Activated naive CD4-positive, alpha-beta T cell treated with anti-CD3 and anti-CD28 coated beads, Interleukin-2, amount 10 ng/mL, durations not matched to agents 5 hours and 36 hours (primary cell): ENCODE data around the gene PLXNA3. TPM values are rescaled to one million over a fixed set of nuclear protein-coding genes. Genes with fewer than 3 reads are reported as not detected.

Source experiments
- microRNA-seq: library from miRNA; unstranded; fragments of <30 nt; microRNA quantifications from one replicate; pipeline ENCODE4 v1.2.0, GENCODE V29; 2022; ENCODE audit warnings: borderline microRNAs expressed, borderline replicate concordance
- total RNA-seq, 2 experiments: library from RNA; stranded (reverse); gene quantifications; one replicate each; pipeline ENCODE4 v1.2.3, GENCODE V29; 2021

Gene PLXNA3
- 10 to 100 TPM; 41.2 to 47.6 TPM for total RNA-seq

GRCh38 chrX:154458116-154458953 lies at the start of gene PLXNA3:
TSS of gene PLXNA3 (plus strand) at chrX:154458281. CDS start at chrX:154460184, 1,903 bp downstream.

GRCh38 chrX:154409222-154409871 lies 48.7 kb upstream of the PLXNA3 start, which contains the start of gene DNASE1L1:
TSS of gene DNASE1L1 (minus strand) at chrX:154409254. CDS start at chrX:154405568, 3,686 bp downstream.

GRCh38 chrX:154428176-154429171 lies 29.6 kb upstream of the PLXNA3 start, which contains the start of gene ATP6AP1:
TSS of gene ATP6AP1 (plus strand) at chrX:154428677. CDS start at chrX:154428693, 16 bp downstream.

GRCh38 chrX:154436983-154437752 lies 20.9 kb upstream of the PLXNA3 start, which contains the start of gene GDI1:
TSS of gene GDI1 (plus strand) at chrX:154437154. CDS start at chrX:154437255, 101 bp downstream.

GRCh38 chrX:154443992-154444754 lies 13.9 kb upstream of the PLXNA3 start, which contains the start of gene FAM50A:
TSS of gene FAM50A (plus strand) at chrX:154444141. CDS start at chrX:154444236, 95 bp downstream.

GRCh38 chrX:154478728-154479622 lies 20.9 kb downstream of the PLXNA3 start, which contains the start of gene LAGE3:
TSS of gene LAGE3 (minus strand) at chrX:154479281. CDS start at chrX:154478915, 366 bp downstream.

GRCh38 chrX:154486396-154487207 lies 28.5 kb downstream of the PLXNA3 start, which contains the start of gene UBL4A:
TSS of gene UBL4A (minus strand) at chrX:154486615. CDS start at chrX:154486584, 31 bp downstream.

GRCh38 chrX:154490414-154491083 lies 32.5 kb downstream of the PLXNA3 start, which contains the start of gene SLC10A3:
TSS of gene SLC10A3 (minus strand) at chrX:154490629. CDS start at chrX:154488940, 1,689 bp downstream.

GRCh38 chrX:154515966-154516655 lies 58.0 kb downstream of the PLXNA3 start, which contains the start of gene FAM3A:
TSS of gene FAM3A (minus strand) at chrX:154516232. CDS start at chrX:154515772, 460 bp downstream.

Small RNAs within 50 kb of the gene (microRNA-seq; reads per million reads assigned to microRNA genes)
- gene MIR6858 = 0.83 reads per million

Other genes starting within 250 kb of the PLXNA3 start
- gene OPN1MW2, start 238.5 kb upstream of the PLXNA3 start, total RNA-seq = not detected
- gene OPN1MW3, start 200.7 kb upstream of the PLXNA3 start, total RNA-seq = not detected
- gene TEX28, start 163.2 kb upstream of the PLXNA3 start, total RNA-seq = not detected
- gene TKTL1, start 162.5 kb upstream of the PLXNA3 start, total RNA-seq = 1 to 10 TPM; 3.0 to 4.1 TPM
- 1,000 to 10,000 TPM; 1,016 to 1,083 TPM for gene FLNA, start 83.6 kb upstream of the PLXNA3 start, total RNA-seq
- 10 to 100 TPM; 45.9 to 47.5 TPM for gene EMD, start 79.0 kb upstream of the PLXNA3 start, total RNA-seq
- gene RPL10, start 59.9 kb upstream of the PLXNA3 start, total RNA-seq = 1,000 to 10,000 TPM; 5,348 to 5,626 TPM
- 10 to 100 TPM; 23.2 to 27.2 TPM for gene DNASE1L1, start 49.0 kb upstream of the PLXNA3 start, total RNA-seq
- 100 to 1,000 TPM in 1 of 2 experiments, 10 to 100 TPM in 1; 91.4 to 101 TPM for gene TAFAZZIN, start 46.7 kb upstream of the PLXNA3 start, total RNA-seq
- gene ATP6AP1, start 29.6 kb upstream of the PLXNA3 start, total RNA-seq = 10 to 100 TPM; 46.2 to 51.2 TPM
- 100 to 1,000 TPM; 105 to 108 TPM for gene GDI1, start 21.1 kb upstream of the PLXNA3 start, total RNA-seq
- gene FAM50A, start 14.1 kb upstream of the PLXNA3 start, total RNA-seq = 10 to 100 TPM; 65.1 to 69.0 TPM
- gene LAGE3, start 21.0 kb downstream of the PLXNA3 start, total RNA-seq = 10 to 100 TPM; 35.9 to 39.2 TPM
- gene UBL4A, start 28.3 kb downstream of the PLXNA3 start, total RNA-seq = 10 to 100 TPM; 42.6 to 45.7 TPM
- 10 to 100 TPM; 25.5 to 25.8 TPM for gene SLC10A3, start 32.3 kb downstream of the PLXNA3 start, total RNA-seq
- 10 to 100 TPM; 32.3 to 32.7 TPM for gene FAM3A, start 58.0 kb downstream of the PLXNA3 start, total RNA-seq
- gene G6PD, start 88.6 kb downstream of the PLXNA3 start, total RNA-seq = 10 to 100 TPM; 59.0 to 68.1 TPM
- 10 to 100 TPM; 43.4 to 45.5 TPM for gene IKBKG, start 89.3 kb downstream of the PLXNA3 start, total RNA-seq
- gene CTAG1A, start 126.9 kb downstream of the PLXNA3 start, total RNA-seq = not detected
- not detected for gene CTAG1B, start 161.0 kb downstream of the PLXNA3 start, total RNA-seq
- not detected for gene CTAG2, start 195.3 kb downstream of the PLXNA3 start, total RNA-seq